ENCODE data around the gene RFTN1.

GRCh38 chr3:16303037-16303575 lies 210.4 kb downstream of the RFTN1 start:
- TF ChIP-seq CTCF (IDR thresholded peaks at IDR 0.05) = no peak
- no peak for TF ChIP-seq POLR2AphosphoS5 (IDR thresholded peaks at IDR 0.05)
- TF ChIP-seq EP300 (IDR thresholded peaks at IDR 0.05) = no peak
- TF ChIP-seq POLR2A (IDR thresholded peaks at IDR 0.05) = no peak

Measured in suprapubic skin (tissue), 4 donors.